ENCODE results near the gene NUAK2.

The NUAK2 gene

DNA sequence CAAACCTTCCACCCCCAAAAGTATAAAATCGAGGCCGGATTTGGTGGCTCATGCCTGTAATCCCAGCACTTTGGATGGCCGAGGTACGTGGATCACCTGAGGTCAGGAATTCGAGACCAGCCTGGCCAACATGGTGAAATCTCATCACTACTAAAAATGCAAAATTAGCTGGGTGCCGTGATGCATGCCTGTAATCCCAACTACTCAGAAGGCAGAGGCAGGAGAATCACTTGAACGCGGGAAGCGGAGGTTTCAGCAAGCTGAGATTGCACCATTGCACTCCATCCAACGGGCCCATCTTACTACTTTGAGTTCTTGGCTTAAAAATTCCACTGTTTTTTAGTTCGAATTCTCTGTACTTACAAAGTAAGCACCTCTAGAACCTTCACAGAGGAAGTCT, 24.2 kb upstream of the NUAK2 start:
- no peak for DNase-seq

- peak; percentile 13 for DNase-seq
These were observed 22.8 kb upstream of the NUAK2 start for GRCh38 chr1:205344066-205344928.

GRCh38 chr1:205343431-205344065, 22.0 kb upstream of the NUAK2 start:
- no peak for DNase-seq

- DNase-seq = no peak
These were observed 21.4 kb upstream of the NUAK2 start for GRCh38 chr1:205342986-205343385.

DNA sequence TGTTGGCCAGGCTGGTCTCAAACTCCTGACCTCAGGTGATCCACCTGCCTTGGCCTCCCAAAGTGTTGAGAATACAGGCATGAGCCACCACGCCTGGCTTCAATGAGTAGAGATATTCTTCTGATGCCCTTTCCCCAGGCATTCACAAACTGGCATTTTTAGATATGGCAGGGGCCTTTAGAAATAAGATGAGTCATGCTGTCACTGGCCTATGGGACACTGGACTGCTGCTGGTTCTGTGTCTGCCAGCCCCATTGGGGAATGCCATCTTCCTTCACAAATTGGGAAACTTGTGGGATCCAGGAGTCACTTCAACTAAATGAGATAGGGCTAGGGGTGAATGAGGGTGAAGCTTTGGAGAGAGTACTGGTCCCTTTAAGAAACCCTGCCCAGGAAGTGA, 19.1 kb upstream of the NUAK2 start:
- no peak for DNase-seq

DNA sequence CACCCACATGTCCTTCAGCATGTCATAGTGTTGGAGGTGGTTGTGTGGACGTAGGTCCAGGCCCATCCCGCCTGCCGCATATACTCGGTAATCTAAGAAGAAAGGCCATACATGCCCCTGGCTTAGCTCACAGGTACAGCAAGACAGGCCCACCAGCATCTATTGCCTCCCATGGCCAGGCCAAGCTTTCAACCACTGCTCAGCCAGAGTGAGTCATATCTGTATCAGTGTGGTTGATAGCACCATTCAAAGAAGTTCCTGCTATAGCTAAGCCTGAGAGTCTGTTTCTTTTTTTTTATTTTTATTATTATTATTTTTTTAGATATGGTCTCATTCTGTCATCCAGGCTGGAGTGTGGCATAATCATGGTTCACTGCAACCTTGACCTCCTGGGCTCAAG, 18.2 kb upstream of the NUAK2 start:
- DNase-seq = no peak

DNA sequence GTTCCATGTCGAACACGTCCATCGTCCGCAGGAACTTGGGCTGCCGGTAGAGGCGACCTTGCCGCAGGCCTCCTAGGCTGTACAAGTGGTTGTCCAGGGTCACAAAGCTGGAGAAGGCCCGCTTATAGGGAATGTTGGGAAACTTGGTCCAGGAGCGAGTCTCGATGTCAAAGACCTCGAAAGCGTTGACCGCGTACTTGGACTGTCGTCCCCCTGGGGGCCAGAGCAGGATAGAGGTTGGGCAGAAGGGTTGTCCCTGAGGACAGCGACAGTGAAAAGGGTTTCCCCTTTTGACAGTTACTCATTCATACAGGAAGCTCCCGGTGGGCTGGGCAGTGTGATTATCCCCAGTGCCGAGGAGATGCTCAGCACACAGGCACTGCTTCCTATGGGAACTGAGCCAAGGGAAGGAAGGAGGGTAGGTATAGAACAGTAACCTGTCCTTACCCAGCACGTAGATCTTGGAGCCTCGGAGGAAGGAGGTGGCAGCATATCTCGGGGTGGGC, 17.7 kb upstream of the NUAK2 start:
- DNase-seq = no peak

DNA sequence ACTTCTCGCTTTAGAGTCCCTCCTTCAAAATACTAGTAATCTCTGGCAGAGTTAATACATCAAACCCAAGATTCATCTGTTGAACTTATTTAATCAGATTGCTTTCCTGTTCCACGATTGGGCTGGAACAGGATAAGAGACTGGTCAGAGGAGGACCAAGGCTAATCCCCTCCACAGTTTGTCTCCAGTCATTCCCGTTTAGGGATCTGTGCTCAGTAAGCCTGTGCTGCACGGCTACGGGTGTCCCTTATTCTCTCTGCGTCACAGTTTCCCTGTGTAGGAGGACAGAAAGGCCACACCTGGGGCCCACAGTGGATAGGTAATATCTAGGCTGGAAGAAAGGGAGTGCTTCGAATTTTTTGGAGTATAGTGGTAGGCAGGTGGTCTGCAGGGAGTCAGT, 16.5 kb upstream of the NUAK2 start:
- no peak for DNase-seq

DNA sequence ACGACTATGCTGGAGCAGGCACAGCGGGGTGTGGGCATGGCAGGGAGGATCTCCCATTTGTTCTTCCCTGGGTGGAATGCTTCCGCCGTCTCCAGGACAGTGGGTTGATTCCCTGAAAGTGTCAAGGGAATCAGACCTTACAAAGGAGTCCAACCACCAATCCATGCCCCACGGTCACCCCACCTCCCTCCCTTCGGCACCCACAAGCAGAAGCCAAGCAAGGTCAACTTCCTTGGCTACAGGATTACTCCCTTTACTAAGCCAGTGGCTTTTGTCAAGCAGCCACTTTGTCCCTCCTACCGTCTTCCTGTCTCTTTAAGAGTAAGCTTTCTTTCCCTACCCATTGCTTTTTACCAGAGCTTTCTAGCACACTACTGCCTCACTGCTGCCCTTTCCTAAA, 15.9 kb upstream of the NUAK2 start:
- DNase-seq = no peak

DNA sequence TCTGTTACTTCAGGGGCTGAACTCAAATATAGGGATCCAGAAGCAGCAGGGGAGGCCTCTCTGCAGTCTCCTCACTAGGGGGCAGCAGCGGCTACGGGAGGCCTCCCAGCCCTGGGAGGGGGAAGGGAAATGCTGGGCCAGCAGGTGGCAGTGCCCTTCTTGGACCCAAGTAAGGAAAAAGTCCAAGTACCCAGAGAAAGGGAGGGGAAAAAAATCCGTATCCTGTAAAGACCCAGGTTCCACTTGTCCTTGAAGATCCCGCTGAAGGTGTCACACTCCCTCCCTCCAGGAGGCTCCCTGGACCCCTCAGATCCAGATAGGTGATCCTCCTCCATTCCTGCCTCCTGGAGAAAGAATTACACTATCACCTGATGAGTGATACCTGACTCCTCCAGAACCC, 14.1 kb upstream of the NUAK2 start:
- peak; percentile 74 for DNase-seq

- no peak for DNase-seq
These were observed 10.7 kb upstream of the NUAK2 start for GRCh38 chr1:205332015-205332791.

GRCh38 chr1:205330150-205330549, 8.6 kb upstream of the NUAK2 start:
- no peak for DNase-seq

GRCh38 chr1:205329719-205330118, 8.2 kb upstream of the NUAK2 start:
- DNase-seq = no peak

- DNase-seq = no peak
These were observed 6.9 kb upstream of the NUAK2 start for GRCh38 chr1:205328476-205328875.

DNA sequence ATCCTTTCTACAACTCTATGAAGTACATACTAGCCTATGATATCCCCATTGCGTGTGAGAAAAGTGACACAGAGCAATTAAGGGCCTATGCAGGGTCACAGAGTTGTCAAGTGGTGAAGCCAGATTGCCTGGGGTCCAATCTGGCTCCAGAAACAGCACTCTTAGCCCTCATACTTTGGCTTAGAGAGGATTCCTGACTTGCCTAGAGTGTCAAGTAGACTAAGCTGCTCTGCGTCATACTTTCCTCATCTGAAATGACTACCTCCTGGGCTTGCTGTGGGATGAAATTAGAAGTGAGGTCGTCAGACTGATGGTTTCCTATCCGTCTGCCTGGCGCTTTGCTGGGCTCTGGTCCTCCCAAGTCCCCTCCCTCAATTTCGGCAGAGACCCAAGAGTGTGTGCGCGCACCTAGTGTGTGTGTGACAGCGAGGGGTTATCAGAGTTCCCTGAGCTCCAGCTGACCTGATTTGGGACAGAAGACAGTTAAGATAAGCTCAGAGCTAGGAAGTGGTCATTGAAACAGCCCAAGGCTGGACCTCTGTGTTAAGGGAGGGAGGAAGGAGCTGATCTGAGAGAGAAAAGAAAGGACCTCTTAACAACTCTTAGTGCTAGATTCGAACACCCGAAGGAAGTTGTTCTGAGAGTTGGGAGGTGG, 5.4 kb upstream of the NUAK2 start:
- no peak for DNase-seq

- peak; percentile 73 for DNase-seq
These were observed 3.9 kb upstream of the NUAK2 start for GRCh38 chr1:205325334-205325884.

- no peak for DNase-seq
These were observed 3.2 kb upstream of the NUAK2 start for GRCh38 chr1:205324781-205325180.

GRCh38 chr1:205323794-205324193, 2.2 kb upstream of the NUAK2 start:
- no peak for DNase-seq

GRCh38 chr1:205321959-205322283, 376 bp upstream of the NUAK2 start:
- DNase-seq = no peak

- peak; percentile 34 for DNase-seq
These were observed 2.2 kb downstream of the NUAK2 start for GRCh38 chr1:205319081-205320018.

- DNase-seq = no peak
These were observed 3.1 kb downstream of the NUAK2 start for GRCh38 chr1:205318231-205318991.
